ENCODE data around the gene HSPA9.

The HSPA9 gene

DNA sequence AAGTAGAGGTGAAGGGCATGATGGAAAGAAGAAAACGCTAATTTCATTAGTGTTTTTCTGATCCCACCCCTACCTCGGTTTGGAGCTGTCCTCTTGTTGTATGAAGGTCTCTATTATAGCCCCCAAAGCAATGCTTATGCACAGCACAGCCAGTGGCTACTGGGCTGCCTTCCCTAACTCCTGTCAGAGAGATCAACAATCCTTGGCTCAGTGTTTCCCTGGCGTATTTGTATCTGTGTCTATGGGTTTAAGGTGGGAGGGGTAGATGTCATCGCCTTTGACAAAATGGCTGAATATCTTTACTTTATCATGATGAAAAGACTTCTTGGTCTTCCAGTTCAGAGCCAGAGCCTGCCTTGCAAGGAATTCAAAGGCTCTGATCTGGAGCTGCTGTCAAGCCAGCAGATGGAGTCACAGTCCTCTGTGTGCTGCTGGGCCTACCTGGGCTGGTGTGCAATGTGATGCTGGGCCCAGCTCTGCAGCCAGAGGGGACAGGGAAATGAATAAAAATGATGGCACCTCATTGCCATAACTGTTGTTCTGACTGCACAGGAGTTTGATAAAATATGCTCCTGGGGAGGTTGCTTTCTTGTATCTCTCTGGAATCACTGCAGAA lies 20.1 kb upstream of the HSPA9 start:
- DNase-seq (ENCODE audit: low spot score) = no peak

DNA sequence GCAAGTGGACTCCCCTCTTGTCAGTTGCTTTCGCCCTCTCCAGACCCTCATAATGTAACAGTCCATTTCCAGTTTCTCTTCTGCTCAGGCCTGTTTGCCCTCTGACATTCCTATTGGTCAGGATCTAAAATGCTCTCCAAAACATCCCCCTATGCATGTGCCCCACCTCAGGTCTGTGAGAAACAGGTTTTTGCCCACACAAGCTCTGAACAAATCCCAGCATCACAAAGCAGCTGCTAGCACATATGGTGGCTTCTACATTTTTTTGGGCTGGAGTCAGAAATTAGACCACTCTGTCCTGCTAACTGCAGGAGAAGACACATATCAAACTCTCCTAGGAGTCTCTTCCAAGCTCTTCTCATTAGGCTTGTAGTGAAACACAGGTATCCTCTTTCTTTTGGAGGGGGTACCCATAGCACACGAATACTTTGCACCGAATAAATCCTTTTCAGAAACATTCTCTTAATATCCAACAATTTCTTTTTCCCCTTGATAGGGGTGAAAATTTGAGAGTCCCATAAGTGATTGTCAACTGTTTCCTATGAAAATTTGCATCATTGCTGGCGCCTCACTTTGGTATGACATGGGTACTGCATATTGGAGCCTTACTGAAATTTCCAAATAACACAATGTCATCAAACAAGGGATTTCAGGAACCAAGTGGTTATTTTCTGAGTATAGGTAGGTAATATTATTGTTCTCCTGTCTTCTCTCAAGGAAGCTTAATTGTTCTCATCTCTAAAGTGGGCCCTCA lies 19.3 kb upstream of the HSPA9 start:
- DNase-seq (ENCODE audit: low spot score) = no peak

- DNase-seq (ENCODE audit: low spot score) = no peak
Observed at GRCh38 chr5:138588013-138588788, 13.0 kb upstream of the HSPA9 start.

- DNase-seq (ENCODE audit: low spot score) = no peak
Observed at GRCh38 chr5:138585157-138585556, 10.0 kb upstream of the HSPA9 start.

- no peak for DNase-seq (ENCODE audit: low spot score)
Observed at GRCh38 chr5:138583984-138584637, 8.9 kb upstream of the HSPA9 start.

GRCh38 chr5:138582959-138583358 lies 7.8 kb upstream of the HSPA9 start:
- DNase-seq (ENCODE audit: low spot score) = no peak

DNA sequence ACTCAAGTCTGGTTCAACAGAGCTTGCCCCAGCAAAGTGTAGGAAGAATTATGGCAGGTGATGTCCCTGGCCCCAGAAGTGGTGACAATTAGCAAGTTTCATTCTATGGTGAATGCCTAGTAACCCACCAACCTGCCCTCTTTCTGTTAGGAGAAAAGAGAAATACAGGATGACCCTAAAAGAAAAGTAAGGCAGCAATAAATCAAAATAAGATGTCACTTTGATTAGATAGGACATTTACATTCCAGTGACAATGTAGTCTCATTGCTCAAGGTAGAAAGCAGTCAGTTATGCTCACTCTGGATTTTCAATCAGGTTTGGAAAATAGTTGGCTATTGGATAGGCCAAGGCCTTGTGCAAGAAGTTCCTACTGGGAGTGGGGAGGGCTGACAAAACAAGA lies 5.6 kb upstream of the HSPA9 start:
- DNase-seq (ENCODE audit: low spot score) = no peak

DNA sequence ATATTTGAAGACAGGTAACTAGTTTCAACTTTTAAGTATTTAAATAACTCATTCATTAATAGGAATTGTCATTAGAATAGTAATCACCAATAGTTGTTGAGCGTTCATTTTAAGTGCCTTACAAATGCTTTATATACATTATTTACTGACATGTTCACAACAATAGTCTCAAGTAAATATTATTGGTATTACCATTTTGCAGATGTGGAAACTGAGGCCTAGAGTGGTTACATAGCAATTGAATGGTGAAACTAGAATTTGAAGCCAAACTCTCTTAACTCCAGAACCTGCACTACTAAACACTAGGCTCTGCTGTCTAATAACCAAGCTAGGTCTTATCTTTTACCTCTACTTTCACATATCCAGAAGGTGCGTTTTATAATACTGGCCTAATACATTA lies 4.8 kb upstream of the HSPA9 start:
- DNase-seq (ENCODE audit: low spot score) = no peak

DNA sequence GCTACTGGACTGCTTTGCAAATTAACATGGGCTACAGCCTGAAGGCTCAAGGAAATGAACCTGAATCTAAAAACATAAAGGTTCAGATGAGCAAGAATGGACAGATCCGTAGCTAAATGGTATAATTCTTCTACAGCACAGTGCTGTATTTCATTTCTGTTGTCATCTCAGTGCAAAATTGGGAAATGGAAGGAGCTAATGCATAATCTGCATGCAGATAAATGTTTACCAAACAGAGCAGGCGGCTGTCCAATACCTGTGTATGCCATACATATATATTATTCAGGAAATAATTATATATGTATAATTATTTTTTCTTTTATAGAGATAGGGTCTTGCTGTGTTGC lies 4.3 kb upstream of the HSPA9 start:
- no peak for DNase-seq (ENCODE audit: low spot score)

GRCh38 chr5:138577452-138577851 lies 2.3 kb upstream of the HSPA9 start:
- no peak for DNase-seq (ENCODE audit: low spot score)

- peak; percentile 18 for DNase-seq (ENCODE audit: low spot score)
Observed at GRCh38 chr5:138574744-138575193, 432 bp downstream of the HSPA9 start.

- no peak for DNase-seq (ENCODE audit: low spot score)
Observed at GRCh38 chr5:138573949-138574670, 1.1 kb downstream of the HSPA9 start.

- no peak for DNase-seq (ENCODE audit: low spot score)
Observed at GRCh38 chr5:138573223-138573622, 2.0 kb downstream of the HSPA9 start.

GRCh38 chr5:138570871-138571270 lies 4.3 kb downstream of the HSPA9 start:
- no peak for DNase-seq (ENCODE audit: low spot score)

GRCh38 chr5:138569782-138570181 lies 5.4 kb downstream of the HSPA9 start:
- no peak for DNase-seq (ENCODE audit: low spot score)

DNA sequence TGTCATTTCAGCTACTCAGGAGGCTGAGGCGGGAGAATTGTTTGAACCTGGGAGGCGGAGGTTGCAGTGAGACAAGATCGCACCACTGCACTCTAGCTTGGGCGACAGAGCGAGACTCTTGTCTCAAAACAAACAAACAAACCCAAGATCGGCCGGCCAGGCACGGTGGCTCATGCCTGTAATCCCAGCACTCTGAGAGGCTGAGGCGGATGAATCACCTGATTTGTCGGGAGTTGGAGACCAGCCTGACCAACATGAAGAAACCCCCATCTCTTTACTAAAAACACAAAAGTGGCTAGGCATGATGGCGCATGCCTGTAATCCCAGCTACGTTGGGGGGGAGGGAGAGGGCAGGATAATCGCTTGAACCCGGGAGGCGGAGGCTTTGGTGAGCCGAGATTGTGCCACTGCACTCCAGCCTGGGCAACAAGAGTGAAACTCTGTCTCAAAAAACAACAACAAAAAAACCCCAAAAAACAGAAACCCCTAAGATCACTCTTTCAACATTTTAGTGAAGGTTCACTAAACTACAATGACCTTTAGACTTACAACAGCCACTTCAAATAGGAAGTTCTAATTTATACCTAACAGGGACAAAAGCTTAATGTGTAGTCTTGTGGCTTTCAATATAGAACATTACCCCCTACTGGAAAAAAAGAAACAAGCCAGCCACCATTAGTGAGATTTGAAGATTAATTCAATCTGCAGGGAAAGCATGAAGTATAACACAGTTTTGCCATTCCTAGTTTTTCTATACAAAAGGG lies 7.0 kb downstream of the HSPA9 start:
- DNase-seq (ENCODE audit: low spot score) = no peak

DNA sequence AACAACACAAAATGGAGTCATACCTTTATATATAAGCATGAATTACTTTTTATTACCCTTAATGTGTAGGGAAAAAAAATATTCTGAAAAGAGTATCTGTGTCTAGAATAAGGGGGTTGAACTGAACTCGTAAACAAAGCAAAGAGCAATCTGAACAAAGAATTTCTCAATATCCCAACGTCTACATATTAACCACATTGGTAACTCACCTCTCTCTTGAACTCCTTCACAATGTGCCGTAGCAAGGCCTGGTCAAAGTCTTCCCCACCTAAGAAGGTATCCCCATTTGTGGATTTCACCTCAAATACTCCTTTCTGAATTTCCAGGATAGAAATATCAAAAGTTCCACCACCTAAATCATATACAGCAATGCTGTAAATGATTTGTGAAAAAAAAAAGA lies 8.4 kb downstream of the HSPA9 start:
- no peak for DNase-seq (ENCODE audit: low spot score)

DNA sequence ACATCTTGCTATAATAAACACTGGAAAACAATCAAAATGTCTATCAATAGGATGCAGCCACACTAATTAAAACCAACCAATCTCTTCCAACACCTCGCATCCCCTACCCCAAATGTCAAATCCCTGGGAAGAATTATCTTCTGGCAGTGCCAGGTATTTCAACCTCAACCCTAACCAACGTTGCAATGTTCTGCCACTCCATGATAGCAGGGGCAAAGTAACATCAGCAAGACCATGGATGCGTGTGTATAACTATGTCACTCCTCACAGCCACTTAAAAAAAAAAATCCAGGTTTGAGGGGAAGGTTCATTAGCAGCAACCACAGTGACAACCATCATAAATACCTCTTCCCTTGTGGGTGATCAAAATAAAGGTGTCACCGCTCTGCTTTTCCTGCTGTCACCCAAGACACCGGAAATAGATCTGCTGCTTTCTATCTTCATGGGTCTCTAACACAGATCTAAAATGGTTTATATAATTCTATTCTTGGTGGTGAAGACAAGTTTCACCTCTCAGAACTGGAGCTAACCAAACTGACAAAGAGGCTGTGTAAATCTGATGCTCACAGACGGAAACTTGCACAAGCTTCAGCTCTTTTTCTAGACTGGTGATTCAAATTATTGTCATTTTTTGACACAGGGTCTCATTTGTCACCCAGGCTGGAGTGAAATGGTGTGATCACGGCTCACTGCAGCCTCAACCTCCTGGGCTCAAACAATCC lies 9.9 kb downstream of the HSPA9 start:
- no peak for DNase-seq (ENCODE audit: low spot score)

- DNase-seq (ENCODE audit: low spot score) = no peak
Observed at GRCh38 chr5:138564242-138564641, 11.0 kb downstream of the HSPA9 start.

GRCh38 chr5:138563340-138564118 lies 11.7 kb downstream of the HSPA9 start:
- no peak for DNase-seq (ENCODE audit: low spot score)
